Measurements from ENCODE around the gene PDGFA. TPM values are rescaled to one million over a fixed set of nuclear protein-coding genes. Genes with fewer than 3 reads are reported as not detected.

Gene PDGFA
- total RNA-seq, 1 experiment from 2014 or later = 35.8 TPM

DNA sequence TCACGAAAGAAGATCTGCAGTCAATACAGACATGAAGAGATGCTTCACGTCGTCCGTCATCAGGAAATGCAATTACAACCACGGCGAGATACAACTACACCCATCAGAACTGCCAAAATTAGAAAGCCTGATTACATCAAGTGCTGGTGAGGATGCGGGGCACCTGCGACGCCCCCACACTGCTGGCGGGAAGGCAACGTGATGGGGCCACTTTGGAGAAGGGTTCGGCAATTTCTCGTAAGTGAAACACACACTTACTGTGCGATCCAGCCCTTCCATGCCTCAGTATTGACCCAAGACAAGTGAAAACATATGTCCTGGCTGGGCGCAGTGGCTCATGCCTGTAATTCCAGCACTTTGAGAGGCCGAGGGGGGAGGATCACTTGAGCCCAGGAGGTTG lies 25.8 kb upstream of the PDGFA start:
- no peak overlapping the region for H2BK120ac ChIP-seq (ENCODE audit: low read depth, low read length, poor library complexity, severe bottlenecking)
- Mint-ChIP-seq H3K9me3 (no peaks in the 10 kb centered on the region), H3K27me3 (ENCODE audit: low read depth) (peaks cover 5% of the 10 kb centered on the region), H3K27ac (no peak overlapping the region), H3K4me3 (no peak overlapping the region), H3K4me1 (peaks cover 5 to 8% of the 10 kb centered on the region in 2 experiments), H3K36me3 (ENCODE audit: insufficient read depth in 1 of 3, low read depth in 3 of 3) (peaks cover 0 to 4% (median 0%) of the 10 kb centered on the region in 3 experiments; a peak in 2 of 7 replicates)
- H2BK15ac ChIP-seq (ENCODE audit: low read depth, low read length) = no peak overlapping the region
- H3K79me2 ChIP-seq (ENCODE audit: insufficient read depth, low read length) = no peaks in the 10 kb centered on the region
- H3K27ac ChIP-seq (ENCODE audit: insufficient read length, low read depth, low read length) = no peak overlapping the region
- H3K23me2 ChIP-seq (ENCODE audit: insufficient read length, low read depth, low read length, poor library complexity, severe bottlenecking) = no peaks in the 10 kb centered on the region
- no peak overlapping the region for H2AFZ ChIP-seq (ENCODE audit: low read length)
- H3K79me1 ChIP-seq (ENCODE audit: insufficient read depth, low read depth, low read length, poor library complexity, severe bottlenecking) = no peaks in the 10 kb centered on the region
- H4K8ac ChIP-seq (replicated peaks; ENCODE audit: insufficient read length, low read depth, low read length) = no peak overlapping the region
- no peaks in the 10 kb centered on the region for H3K9me3 ChIP-seq (ENCODE audit: control insufficient read depth, low read depth, low read length)
- H3K4ac ChIP-seq (ENCODE audit: low read depth, low read length) = no peak overlapping the region
- H2BK5ac ChIP-seq (ENCODE audit: insufficient read length, low read length) = no peak overlapping the region
- WGBS (ENCODE audit: extremely low coverage, insufficient read length, low lambda C conversion rate) = no CpG with 5 or more reads among the region's 16 CpGs
- no peak overlapping the region for H2AK5ac ChIP-seq (ENCODE audit: insufficient read length, low read length)
- H4K91ac ChIP-seq (ENCODE audit: insufficient read length, low read depth, low read length) = no peak overlapping the region
- H3K18ac ChIP-seq (ENCODE audit: insufficient read length, low read depth, low read length) = no peak overlapping the region
- no peak overlapping the region for H3K14ac ChIP-seq (ENCODE audit: insufficient read depth, low read length)
- TF ChIP-seq, protein P1, sequence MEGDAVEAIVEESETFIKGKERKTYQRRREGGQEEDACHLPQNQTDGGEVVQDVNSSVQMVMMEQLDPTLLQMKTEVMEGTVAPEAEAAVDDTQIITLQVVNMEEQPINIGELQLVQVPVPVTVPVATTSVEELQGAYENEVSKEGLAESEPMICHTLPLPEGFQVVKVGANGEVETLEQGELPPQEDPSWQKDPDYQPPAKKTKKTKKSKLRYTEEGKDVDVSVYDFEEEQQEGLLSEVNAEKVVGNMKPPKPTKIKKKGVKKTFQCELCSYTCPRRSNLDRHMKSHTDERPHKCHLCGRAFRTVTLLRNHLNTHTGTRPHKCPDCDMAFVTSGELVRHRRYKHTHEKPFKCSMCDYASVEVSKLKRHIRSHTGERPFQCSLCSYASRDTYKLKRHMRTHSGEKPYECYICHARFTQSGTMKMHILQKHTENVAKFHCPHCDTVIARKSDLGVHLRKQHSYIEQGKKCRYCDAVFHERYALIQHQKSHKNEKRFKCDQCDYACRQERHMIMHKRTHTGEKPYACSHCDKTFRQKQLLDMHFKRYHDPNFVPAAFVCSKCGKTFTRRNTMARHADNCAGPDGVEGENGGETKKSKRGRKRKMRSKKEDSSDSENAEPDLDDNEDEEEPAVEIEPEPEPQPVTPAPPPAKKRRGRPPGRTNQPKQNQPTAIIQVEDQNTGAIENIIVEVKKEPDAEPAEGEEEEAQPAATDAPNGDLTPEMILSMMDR (conservative IDR thresholded peaks at IDR 0.05) = no peak
- H3K4me2 ChIP-seq (ENCODE audit: insufficient read depth, insufficient read length, low read length) = no peak overlapping the region
- no peak overlapping the region for H4K5ac ChIP-seq (ENCODE audit: insufficient read length, low read depth, low read length)
- H2BK20ac ChIP-seq (ENCODE audit: low read depth, low read length, poor library complexity, severe bottlenecking) = no peak overlapping the region
- no peaks in the 10 kb centered on the region for H4K20me1 ChIP-seq (ENCODE audit: control insufficient read depth, insufficient read depth, insufficient read length)
- no peak overlapping the region for H3K56ac ChIP-seq (ENCODE audit: insufficient read length, low read depth, low read length)
- no peak for DNase-seq
- H2BK12ac ChIP-seq (ENCODE audit: insufficient read length, low read depth, low read length) = no peak overlapping the region
- H3T11ph ChIP-seq (ENCODE audit: low read length) = no peak overlapping the region
- H3K23ac ChIP-seq (ENCODE audit: insufficient read length, low read depth, low read length) = no peak overlapping the region
- H3K9ac ChIP-seq (ENCODE audit: extremely low read depth, insufficient read length, low read length) = no peak overlapping the region
- H3K27me3 ChIP-seq (ENCODE audit: insufficient read depth, low read length) = no peaks in the 10 kb centered on the region
- H3K4me1 ChIP-seq (ENCODE audit: insufficient read depth, low read length) = no peaks in the 10 kb centered on the region

Measured in H9 (cell line).